ENCODE data around the gene GSTT2.

GSTT2 gene

GRCh38 chr22:24006914-24007214, 26.9 kb downstream of the GSTT2 start:
- Histone ChIP-seq H3K4me1 (ENCODE audit: control insufficient read depth, insufficient read depth, low read length) (no peaks in the 10 kb centered on the region), H3K9me3 (ENCODE audit: control insufficient read depth, insufficient read depth, low read depth, low read length) (no peaks in the 10 kb centered on the region), H3K27ac (ENCODE audit: extremely low read depth, low read depth, low read length) (no peak overlapping the region), H3K4me3 (ENCODE audit: low read depth, low read length) (no peak overlapping the region), H3K36me3 (ENCODE audit: control insufficient read depth in 2 of 2, insufficient read depth in 1 of 2, low read length in 2 of 2) (no peaks in the 10 kb centered on the region)
- ChIA-PET POLR2A (no interaction called here), CTCF (interaction anchor here (0.7 kb wide), 1 partner anchor 22 kb away, joined by 3 read pairs; no protein-coding TSS in a partner anchor)
- TF ChIP-seq, protein P1, sequence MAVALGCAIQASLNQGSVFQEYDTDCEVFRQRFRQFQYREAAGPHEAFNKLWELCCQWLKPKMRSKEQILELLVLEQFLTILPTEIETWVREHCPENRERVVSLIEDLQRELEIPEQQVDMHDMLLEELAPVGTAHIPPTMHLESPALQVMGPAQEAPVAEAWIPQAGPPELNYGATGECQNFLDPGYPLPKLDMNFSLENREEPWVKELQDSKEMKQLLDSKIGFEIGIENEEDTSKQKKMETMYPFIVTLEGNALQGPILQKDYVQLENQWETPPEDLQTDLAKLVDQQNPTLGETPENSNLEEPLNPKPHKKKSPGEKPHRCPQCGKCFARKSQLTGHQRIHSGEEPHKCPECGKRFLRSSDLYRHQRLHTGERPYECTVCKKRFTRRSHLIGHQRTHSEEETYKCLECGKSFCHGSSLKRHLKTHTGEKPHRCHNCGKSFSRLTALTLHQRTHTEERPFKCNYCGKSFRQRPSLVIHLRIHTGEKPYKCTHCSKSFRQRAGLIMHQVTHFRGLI (tag by site-specific recombination; IDR thresholded peaks at IDR 0.05): no peak
- TF ChIP-seq FEZF1 (tag by site-specific recombination; IDR thresholded peaks at IDR 0.05) (no peak), ZNF174 (tag by site-specific recombination; IDR thresholded peaks at IDR 0.05) (no peak), ZNF10 (tag by site-specific recombination; IDR thresholded peaks at IDR 0.05) (no peak), ZNF146 (tag by site-specific recombination; IDR thresholded peaks at IDR 0.05) (no peak), ZNF426 (tag by site-specific recombination; IDR thresholded peaks at IDR 0.05) (no peak), OSR2 (tag by site-specific recombination; IDR thresholded peaks at IDR 0.05) (no peak), ZNF121 (tag by site-specific recombination; IDR thresholded peaks at IDR 0.05) (no peak), ZNF335 (tag by site-specific recombination; conservative IDR thresholded peaks at IDR 0.05) (no peak), ZNF654 (tag by site-specific recombination; IDR thresholded peaks at IDR 0.05; ENCODE audit: low read depth) (no peak), SALL2 (tag by site-specific recombination; IDR thresholded peaks at IDR 0.05; ENCODE audit: borderline replicate concordance) (no peak), ZFP69B (tag by site-specific recombination; IDR thresholded peaks at IDR 0.05) (no peak), ZNF677 (tag by site-specific recombination; IDR thresholded peaks at IDR 0.05) (no peak), ZXDB (tag by site-specific recombination; IDR thresholded peaks at IDR 0.05) (no peak)
- TF ChIP-seq, protein P2, sequence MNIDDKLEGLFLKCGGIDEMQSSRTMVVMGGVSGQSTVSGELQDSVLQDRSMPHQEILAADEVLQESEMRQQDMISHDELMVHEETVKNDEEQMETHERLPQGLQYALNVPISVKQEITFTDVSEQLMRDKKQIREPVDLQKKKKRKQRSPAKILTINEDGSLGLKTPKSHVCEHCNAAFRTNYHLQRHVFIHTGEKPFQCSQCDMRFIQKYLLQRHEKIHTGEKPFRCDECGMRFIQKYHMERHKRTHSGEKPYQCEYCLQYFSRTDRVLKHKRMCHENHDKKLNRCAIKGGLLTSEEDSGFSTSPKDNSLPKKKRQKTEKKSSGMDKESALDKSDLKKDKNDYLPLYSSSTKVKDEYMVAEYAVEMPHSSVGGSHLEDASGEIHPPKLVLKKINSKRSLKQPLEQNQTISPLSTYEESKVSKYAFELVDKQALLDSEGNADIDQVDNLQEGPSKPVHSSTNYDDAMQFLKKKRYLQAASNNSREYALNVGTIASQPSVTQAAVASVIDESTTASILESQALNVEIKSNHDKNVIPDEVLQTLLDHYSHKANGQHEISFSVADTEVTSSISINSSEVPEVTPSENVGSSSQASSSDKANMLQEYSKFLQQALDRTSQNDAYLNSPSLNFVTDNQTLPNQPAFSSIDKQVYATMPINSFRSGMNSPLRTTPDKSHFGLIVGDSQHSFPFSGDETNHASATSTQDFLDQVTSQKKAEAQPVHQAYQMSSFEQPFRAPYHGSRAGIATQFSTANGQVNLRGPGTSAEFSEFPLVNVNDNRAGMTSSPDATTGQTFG (tag by site-specific recombination; IDR thresholded peaks at IDR 0.05; ENCODE audit: borderline replicate concordance): no peak
- TF ChIP-seq, protein P3, sequence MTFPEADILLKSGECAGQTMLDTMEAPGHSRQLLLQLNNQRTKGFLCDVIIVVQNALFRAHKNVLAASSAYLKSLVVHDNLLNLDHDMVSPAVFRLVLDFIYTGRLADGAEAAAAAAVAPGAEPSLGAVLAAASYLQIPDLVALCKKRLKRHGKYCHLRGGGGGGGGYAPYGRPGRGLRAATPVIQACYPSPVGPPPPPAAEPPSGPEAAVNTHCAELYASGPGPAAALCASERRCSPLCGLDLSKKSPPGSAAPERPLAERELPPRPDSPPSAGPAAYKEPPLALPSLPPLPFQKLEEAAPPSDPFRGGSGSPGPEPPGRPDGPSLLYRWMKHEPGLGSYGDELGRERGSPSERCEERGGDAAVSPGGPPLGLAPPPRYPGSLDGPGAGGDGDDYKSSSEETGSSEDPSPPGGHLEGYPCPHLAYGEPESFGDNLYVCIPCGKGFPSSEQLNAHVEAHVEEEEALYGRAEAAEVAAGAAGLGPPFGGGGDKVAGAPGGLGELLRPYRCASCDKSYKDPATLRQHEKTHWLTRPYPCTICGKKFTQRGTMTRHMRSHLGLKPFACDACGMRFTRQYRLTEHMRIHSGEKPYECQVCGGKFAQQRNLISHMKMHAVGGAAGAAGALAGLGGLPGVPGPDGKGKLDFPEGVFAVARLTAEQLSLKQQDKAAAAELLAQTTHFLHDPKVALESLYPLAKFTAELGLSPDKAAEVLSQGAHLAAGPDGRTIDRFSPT (tag by site-specific recombination; IDR thresholded peaks at IDR 0.05): no peak
- TF ChIP-seq, protein P4, sequence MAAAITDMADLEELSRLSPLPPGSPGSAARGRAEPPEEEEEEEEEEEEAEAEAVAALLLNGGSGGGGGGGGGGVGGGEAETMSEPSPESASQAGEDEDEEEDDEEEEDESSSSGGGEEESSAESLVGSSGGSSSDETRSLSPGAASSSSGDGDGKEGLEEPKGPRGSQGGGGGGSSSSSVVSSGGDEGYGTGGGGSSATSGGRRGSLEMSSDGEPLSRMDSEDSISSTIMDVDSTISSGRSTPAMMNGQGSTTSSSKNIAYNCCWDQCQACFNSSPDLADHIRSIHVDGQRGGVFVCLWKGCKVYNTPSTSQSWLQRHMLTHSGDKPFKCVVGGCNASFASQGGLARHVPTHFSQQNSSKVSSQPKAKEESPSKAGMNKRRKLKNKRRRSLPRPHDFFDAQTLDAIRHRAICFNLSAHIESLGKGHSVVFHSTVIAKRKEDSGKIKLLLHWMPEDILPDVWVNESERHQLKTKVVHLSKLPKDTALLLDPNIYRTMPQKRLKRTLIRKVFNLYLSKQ (tag by site-specific recombination; IDR thresholded peaks at IDR 0.05; ENCODE audit: borderline replicate concordance): no peak

DNA sequence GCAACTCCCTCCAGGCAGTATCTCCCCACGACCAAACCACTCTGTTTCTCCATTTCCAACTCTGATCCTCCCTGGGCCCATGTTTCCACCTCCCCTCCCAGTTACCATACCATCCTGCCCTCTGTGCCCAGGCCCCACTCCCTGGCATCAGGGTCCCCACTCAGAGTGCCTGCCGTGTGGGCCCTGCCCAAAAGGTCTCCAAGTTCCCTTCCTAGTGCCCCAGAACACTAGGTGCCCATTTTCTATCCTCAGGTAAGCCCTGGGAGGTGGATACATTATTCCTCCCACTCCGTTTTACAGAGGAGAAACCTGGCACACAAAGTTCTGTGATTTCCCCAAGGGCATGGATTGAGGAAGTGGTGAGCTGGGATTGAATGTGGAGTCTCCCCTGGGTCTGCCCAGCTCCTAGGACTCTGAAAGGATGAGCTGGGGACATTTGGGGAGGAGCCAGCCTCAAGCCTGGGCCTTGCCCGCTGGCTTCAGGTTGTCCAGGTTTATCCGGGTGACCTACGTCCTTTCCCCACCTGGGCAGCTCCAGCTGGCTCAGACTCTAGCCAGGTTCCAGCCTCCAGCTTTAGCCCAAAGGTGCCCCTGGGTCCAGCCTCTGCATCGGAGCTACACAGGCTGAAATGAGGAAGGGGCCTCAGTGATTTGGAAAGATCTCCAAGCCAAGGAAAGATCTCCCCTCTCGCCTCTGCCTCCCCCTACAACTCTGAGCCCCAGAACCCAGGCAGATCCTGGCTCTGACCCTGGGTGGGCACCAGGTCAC, 27.5 kb downstream of the GSTT2 start:
- no peaks in the 10 kb centered on the region for H3K36me3 ChIP-seq (ENCODE audit: control insufficient read depth in 2 of 2, insufficient read depth in 1 of 2, low read length in 2 of 2)
- no peaks in the 10 kb centered on the region for H3K9me3 ChIP-seq (ENCODE audit: control insufficient read depth, insufficient read depth, low read depth, low read length)
- H3K27ac ChIP-seq (ENCODE audit: extremely low read depth, low read depth, low read length): no peak overlapping the region
- ChIA-PET POLR2A (no interaction called here), CTCF (interaction anchor here (0.7 to 1.4 kb wide), 2 partner anchors 23 to 149 kb away, joined by 3 to 4 read pairs; no protein-coding TSS in a partner anchor)
- no peaks in the 10 kb centered on the region for H3K4me1 ChIP-seq (ENCODE audit: control insufficient read depth, insufficient read depth, low read length)
- no peak overlapping the region for H3K4me3 ChIP-seq (ENCODE audit: low read depth, low read length)
- TF ChIP-seq ZNF677 (tag by site-specific recombination; IDR thresholded peaks at IDR 0.05) (no peak), PRDM4 (tag by site-specific recombination; IDR thresholded peaks at IDR 0.05) (no peak), ZNF266 (tag by site-specific recombination; IDR thresholded peaks at IDR 0.05; ENCODE audit: low read depth) (no peak), TRIM28 (IDR thresholded peaks at IDR 0.05; ENCODE audit: borderline replicate concordance, low read length) (no peak), KLF16 (tag by site-specific recombination; IDR thresholded peaks at IDR 0.05) (no peak), KLF10 (tag by site-specific recombination; IDR thresholded peaks at IDR 0.05) (no peak)
- TF ChIP-seq, protein P5, sequence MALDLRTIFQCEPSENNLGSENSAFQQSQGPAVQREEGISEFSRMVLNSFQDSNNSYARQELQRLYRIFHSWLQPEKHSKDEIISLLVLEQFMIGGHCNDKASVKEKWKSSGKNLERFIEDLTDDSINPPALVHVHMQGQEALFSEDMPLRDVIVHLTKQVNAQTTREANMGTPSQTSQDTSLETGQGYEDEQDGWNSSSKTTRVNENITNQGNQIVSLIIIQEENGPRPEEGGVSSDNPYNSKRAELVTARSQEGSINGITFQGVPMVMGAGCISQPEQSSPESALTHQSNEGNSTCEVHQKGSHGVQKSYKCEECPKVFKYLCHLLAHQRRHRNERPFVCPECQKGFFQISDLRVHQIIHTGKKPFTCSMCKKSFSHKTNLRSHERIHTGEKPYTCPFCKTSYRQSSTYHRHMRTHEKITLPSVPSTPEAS (tag by site-specific recombination; IDR thresholded peaks at IDR 0.05): no peak

Measured in HEK293 (cell line).